Measurements from ENCODE around the gene ZC3H18. TPM values are rescaled to one million over a fixed set of nuclear protein-coding genes. Genes with fewer than 3 reads are reported as not detected.

Gene ZC3H18
- total RNA-seq, 1 experiment from 2014 or later: 57.8 TPM

DNA sequence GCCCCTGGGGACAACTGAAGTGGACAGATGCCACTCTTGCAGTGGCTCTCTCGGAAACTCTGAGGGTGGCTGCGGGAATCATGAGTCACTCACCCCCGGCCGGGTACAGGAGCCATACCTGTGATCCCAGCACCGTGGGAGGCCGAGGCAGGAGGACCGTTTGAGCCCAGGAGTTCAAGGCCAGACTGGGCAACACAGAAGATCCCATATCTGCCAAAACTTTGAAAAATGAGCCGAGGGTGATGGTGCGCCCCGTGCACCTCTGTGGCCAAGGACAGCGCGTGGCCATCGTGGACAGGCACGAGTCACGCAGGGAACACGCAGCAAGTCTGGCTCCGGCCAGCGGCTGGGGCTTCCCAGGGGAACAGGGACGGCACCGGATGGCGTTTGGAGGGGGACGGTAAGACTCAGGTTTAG is 41.3 kb upstream of the ZC3H18 start:
- no peaks in the 10 kb centered on the region for H3K79me2 ChIP-seq (ENCODE audit: insufficient read depth, low read length)
- H3K9me2 ChIP-seq (ENCODE audit: insufficient read depth): no peaks in the 10 kb centered on the region
- no peak overlapping the region for H3K4me2 ChIP-seq (ENCODE audit: low read length)
- ChIA-PET CTCF (no interaction called here), POLR2A (no interaction called here), RAD21 (ENCODE audit: low non-redundant PET in 1 of 2, low total read pairs in 2 of 2, uncharacterized antibody in 2 of 2, unreplicated experiment in 2 of 2) (no interaction called here)
- ATAC-seq (no peak), DNase-seq (ENCODE audit: low read depth, low spot score) (no peak)
- TF ChIP-seq ELF1 (IDR thresholded peaks at IDR 0.05; ENCODE audit: borderline replicate concordance, low read depth) (no peak), RAD21 (IDR thresholded peaks at IDR 0.05; ENCODE audit: low read depth) (no peak), EZH2 (IDR thresholded peaks at IDR 0.05) (no peak), SP1 (IDR thresholded peaks at IDR 0.05; ENCODE audit: low read depth) (no peak), ZFX (IDR thresholded peaks at IDR 0.05) (no peak), EZH2phosphoT487 (IDR thresholded peaks at IDR 0.05; ENCODE audit: borderline replicate concordance) (no peak), YY1 (IDR thresholded peaks at IDR 0.05; ENCODE audit: extremely low read depth, insufficient replicate concordance, low read depth, low read length) (no peak), SIN3A (IDR thresholded peaks at IDR 0.05; ENCODE audit: low read depth) (no peak), JUND (IDR thresholded peaks at IDR 0.05) (no peak), POLR2AphosphoS5 (IDR thresholded peaks at IDR 0.05; ENCODE audit: low read depth, low read length) (no peak), EGR1 (IDR thresholded peaks at IDR 0.05; ENCODE audit: low read depth) (no peak), CBX3 (IDR thresholded peaks at IDR 0.05; ENCODE audit: low read depth) (no peak), SRF (IDR thresholded peaks at IDR 0.05; ENCODE audit: low read depth) (no peak), TCF7L2 (IDR thresholded peaks at IDR 0.05; ENCODE audit: borderline replicate concordance, extremely low read depth, insufficient read depth, insufficient read length) (no peak), ZNF274 (IDR thresholded peaks at IDR 0.05; ENCODE audit: low read depth, low read length) (no peak), CEBPB (IDR thresholded peaks at IDR 0.05; ENCODE audit: low read depth) (no peak)
- TF ChIP-seq, protein P1, sequence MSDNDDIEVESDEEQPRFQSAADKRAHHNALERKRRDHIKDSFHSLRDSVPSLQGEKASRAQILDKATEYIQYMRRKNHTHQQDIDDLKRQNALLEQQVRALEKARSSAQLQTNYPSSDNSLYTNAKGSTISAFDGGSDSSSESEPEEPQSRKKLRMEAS (IDR thresholded peaks at IDR 0.05): no peak
- TF ChIP-seq, protein P2, sequence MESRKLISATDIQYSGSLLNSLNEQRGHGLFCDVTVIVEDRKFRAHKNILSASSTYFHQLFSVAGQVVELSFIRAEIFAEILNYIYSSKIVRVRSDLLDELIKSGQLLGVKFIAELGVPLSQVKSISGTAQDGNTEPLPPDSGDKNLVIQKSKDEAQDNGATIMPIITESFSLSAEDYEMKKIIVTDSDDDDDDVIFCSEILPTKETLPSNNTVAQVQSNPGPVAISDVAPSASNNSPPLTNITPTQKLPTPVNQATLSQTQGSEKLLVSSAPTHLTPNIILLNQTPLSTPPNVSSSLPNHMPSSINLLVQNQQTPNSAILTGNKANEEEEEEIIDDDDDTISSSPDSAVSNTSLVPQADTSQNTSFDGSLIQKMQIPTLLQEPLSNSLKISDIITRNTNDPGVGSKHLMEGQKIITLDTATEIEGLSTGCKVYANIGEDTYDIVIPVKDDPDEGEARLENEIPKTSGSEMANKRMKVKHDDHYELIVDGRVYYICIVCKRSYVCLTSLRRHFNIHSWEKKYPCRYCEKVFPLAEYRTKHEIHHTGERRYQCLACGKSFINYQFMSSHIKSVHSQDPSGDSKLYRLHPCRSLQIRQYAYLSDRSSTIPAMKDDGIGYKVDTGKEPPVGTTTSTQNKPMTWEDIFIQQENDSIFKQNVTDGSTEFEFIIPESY (IDR thresholded peaks at IDR 0.05; ENCODE audit: extremely low read depth, insufficient replicate concordance, low read length): no peak
- TF ChIP-seq, protein P3, sequence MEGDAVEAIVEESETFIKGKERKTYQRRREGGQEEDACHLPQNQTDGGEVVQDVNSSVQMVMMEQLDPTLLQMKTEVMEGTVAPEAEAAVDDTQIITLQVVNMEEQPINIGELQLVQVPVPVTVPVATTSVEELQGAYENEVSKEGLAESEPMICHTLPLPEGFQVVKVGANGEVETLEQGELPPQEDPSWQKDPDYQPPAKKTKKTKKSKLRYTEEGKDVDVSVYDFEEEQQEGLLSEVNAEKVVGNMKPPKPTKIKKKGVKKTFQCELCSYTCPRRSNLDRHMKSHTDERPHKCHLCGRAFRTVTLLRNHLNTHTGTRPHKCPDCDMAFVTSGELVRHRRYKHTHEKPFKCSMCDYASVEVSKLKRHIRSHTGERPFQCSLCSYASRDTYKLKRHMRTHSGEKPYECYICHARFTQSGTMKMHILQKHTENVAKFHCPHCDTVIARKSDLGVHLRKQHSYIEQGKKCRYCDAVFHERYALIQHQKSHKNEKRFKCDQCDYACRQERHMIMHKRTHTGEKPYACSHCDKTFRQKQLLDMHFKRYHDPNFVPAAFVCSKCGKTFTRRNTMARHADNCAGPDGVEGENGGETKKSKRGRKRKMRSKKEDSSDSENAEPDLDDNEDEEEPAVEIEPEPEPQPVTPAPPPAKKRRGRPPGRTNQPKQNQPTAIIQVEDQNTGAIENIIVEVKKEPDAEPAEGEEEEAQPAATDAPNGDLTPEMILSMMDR (IDR thresholded peaks at IDR 0.05 in 2 of 3, conservative IDR thresholded peaks at IDR 0.05 in 1 of 3; ENCODE audit: borderline replicate concordance in 1 of 3, insufficient read depth in 1 of 3, low read depth in 2 of 3, low read length in 2 of 3): no peak
- intact Hi-C loops (cut with micrococcal nuclease): loop anchor here (5.0 kb wide), 1 partner anchor 72 kb away; no protein-coding TSS in a partner anchor
- no peak overlapping the region for H2AFZ ChIP-seq (ENCODE audit: low read depth, low read length, poor library complexity, severe bottlenecking)
- H3K9me3 ChIP-seq (ENCODE audit: control insufficient read depth in 1 of 2, insufficient read depth in 1 of 2, low read depth in 1 of 2, low read length in 2 of 2): no peaks in the 10 kb centered on the region
- peaks cover 0 to 10% of the 10 kb centered on the region in 2 experiments; a peak in 3 of 4 replicates for H3K4me1 ChIP-seq (ENCODE audit: control insufficient read depth in 1 of 2, insufficient read depth in 2 of 2, low read length in 2 of 2)
- no peaks in the 10 kb centered on the region for H3K27me3 ChIP-seq (ENCODE audit: insufficient read depth, low read length)
- no peak overlapping the region for H3K27ac ChIP-seq (ENCODE audit: low read depth, low read length)
- H3K4me3 ChIP-seq (replicated peaks in 1 of 2; ENCODE audit: low read depth in 1 of 2, low read length in 2 of 2): no peak overlapping the region
- no peak overlapping the region for H3K9ac ChIP-seq (ENCODE audit: low read length)
- 0 out of 4 replicates have a peak, but pooled peaks cover 0 to 2% of the 10 kb centered on the region in 2 experiments for H3K36me3 ChIP-seq (ENCODE audit: control insufficient read depth in 1 of 2, insufficient read depth in 2 of 2, low read length in 2 of 2)
- BruUV-seq (replicated peaks): no TSS peak
- no peaks in the 10 kb centered on the region for H4K20me1 ChIP-seq (ENCODE audit: insufficient read depth)
